ENCODE results near the gene NCBP1.
"Not testable (repeated sequence)": the region's sequence is repeated elsewhere in the genome, so short reads cannot be mapped to it uniquely, and the experiment has no call there.

- TF ChIP-seq, protein P1, sequence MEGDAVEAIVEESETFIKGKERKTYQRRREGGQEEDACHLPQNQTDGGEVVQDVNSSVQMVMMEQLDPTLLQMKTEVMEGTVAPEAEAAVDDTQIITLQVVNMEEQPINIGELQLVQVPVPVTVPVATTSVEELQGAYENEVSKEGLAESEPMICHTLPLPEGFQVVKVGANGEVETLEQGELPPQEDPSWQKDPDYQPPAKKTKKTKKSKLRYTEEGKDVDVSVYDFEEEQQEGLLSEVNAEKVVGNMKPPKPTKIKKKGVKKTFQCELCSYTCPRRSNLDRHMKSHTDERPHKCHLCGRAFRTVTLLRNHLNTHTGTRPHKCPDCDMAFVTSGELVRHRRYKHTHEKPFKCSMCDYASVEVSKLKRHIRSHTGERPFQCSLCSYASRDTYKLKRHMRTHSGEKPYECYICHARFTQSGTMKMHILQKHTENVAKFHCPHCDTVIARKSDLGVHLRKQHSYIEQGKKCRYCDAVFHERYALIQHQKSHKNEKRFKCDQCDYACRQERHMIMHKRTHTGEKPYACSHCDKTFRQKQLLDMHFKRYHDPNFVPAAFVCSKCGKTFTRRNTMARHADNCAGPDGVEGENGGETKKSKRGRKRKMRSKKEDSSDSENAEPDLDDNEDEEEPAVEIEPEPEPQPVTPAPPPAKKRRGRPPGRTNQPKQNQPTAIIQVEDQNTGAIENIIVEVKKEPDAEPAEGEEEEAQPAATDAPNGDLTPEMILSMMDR (conservative IDR thresholded peaks at IDR 0.05; ENCODE audit: low read depth, low read length) = not testable (repeated sequence)
- not testable (repeated sequence) for TF ChIP-seq EZH2phosphoT487 (IDR thresholded peaks at IDR 0.05; ENCODE audit: borderline replicate concordance, low read length); EZH2 (IDR thresholded peaks at IDR 0.05; ENCODE audit: low read length, unreplicated experiment)
These were observed 11.1 kb upstream of the NCBP1 start for GRCh38 chr9:97622483-97622882.

Measured in PC-3 (cell line).